Fibroblast of skin of right quadriceps (primary cell): ENCODE data around the gene PAFAH1B1.

Experiments used
- DNase-seq: peaks from one replicate; pipeline ENCODE4 v3.0.0-alpha.2; 2013

Gene PAFAH1B1

GRCh38 chr17:2705263-2705662, 111.8 kb downstream of the PAFAH1B1 start:
- DNase-seq, result peak; percentile 25

DNA sequence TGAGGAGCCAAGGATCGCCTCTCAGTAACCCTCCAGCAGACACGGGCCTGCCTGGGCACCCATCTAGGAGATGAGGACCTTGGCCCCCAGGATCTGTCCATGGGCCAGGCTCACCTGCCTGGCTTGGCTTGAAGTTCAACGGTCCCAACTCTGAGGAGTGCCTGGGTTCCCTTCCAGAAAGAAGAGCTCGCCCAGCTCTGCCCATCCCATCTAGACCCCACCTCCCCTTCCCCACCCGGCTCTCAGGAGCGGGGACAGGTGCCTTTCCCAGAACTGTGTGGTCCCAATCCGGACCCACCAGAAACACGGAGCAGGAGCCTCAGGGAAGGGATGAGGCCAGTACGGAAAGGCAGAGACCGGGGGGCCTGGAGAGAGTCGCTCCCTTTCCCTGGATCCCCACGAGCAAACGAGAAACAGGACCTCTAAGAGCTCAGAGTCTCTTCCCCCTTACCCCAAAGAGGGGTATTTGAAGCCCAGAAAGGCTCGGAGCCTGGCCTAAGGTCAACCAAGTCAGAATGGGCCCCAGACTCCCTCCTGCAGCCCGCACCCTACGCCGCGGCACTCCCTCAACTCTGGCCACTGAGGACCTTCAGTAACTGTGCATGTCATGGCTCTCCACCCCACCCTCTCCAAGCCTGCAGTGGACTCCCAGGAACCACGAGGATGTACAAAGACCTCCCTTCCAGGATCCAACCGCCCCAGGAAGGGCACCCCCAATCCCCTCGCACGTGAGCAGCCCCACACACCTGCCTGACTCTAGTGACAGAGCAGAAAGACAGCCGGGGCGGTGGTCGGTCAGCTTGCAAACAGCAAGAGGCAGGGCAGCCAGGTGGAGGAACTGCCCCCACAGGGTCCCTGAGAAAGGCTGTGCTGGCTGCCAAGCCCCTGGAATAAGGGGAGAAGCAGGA, 112.7 kb downstream of the PAFAH1B1 start:
- DNase-seq, result no peak

DNA sequence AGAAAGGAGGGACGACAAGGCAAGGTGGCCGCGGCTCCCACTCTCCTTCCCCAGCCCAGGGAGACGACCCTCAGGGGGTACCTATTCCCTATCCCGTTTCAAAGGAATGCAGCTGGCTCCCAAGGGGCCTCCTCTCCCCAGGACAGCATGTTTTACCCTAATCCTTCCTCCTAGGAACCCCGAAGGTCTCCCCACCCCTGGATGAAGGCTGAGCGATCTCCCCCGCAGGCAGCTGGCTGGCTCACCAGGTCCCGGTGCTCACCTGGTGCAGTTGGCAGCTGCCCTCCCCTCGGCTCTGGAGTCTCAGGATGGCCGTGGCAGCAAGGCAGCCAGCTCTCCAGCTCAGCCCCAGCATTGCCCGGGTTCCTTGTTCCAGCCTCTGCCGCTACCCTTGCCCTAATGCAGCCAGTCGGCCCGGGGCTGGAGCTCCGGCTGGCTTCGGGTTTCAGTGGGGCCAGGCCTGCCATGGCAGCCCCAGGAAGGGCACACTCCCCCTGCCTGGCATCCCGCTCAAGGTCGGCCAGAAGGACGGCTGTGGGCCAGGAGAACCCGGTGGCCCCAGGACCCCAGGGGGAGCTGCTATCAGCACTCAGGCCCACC, 113.6 kb downstream of the PAFAH1B1 start:
- DNase-seq, result no peak

GRCh38 chr17:2707721-2708584, 114.5 kb downstream of the PAFAH1B1 start:
- no peak for DNase-seq

DNA sequence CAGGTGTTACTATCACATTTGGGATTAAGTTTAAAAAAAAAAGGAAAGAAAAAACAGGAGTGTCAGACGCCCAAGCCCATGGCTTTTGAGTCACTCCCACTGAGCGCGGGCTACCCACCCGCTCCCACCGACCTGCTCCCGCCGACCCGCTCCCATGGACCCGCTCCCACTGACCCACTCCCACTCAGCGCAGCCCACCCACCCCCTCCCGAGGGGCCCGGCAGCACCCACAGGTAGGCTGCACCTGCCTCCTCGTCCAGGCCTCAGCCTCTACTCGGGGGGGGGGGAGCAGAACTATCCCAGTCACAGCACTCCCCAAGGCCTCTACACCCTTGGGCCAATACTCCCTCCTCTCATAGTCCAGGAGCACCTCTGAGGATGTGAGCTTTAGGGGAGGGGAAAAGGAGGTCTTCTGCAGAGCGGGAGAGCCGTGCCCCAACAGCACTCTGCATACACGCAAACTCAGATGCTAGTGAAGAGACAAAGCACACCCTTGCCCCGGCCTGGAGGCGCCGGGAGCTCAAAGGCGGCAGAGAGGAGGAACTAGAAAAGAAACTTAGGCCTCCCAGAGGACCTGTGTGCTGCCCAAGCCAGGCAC, 115.2 kb downstream of the PAFAH1B1 start:
- DNase-seq, result no peak

- no peak for DNase-seq
Observed at GRCh38 chr17:2709183-2709661, 115.8 kb downstream of the PAFAH1B1 start.

DNA sequence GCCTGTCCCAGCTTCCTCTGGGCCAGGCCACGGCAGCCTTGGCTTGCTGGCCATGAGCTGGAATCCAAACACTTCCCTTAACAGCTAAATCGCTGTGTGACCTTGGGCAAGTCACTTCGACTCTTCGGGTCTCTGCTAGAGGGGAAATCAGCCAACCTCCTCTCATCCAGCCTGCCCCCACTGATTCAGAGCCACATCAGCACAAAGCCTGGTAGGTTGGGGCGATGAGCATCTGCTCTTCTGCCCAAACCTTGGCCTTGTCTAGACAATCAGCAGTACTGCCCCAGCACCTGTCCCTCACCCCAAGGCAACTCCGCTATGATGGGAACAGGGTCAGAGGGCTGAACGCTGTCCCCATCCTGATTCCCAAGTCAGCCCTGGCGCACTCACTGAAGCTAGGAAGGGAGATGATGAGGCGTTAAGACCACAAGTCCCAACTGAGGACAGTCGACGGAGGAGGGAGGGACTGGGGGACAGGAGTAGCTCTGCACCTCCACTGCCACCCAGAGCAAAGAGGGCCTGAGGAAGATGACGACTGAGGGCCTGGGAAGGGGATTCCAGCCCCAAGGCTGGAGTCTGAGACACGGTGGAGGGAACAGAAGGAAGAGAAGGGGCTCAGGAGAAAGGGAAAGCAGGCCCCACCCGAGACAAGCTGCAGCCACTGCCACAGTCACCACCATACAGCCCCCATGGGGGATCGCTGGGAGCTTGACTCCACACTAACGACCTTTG, 116.8 kb downstream of the PAFAH1B1 start:
- no peak for DNase-seq

- DNase-seq, result no peak
Observed at GRCh38 chr17:2710803-2711607, 117.6 kb downstream of the PAFAH1B1 start.

DNA sequence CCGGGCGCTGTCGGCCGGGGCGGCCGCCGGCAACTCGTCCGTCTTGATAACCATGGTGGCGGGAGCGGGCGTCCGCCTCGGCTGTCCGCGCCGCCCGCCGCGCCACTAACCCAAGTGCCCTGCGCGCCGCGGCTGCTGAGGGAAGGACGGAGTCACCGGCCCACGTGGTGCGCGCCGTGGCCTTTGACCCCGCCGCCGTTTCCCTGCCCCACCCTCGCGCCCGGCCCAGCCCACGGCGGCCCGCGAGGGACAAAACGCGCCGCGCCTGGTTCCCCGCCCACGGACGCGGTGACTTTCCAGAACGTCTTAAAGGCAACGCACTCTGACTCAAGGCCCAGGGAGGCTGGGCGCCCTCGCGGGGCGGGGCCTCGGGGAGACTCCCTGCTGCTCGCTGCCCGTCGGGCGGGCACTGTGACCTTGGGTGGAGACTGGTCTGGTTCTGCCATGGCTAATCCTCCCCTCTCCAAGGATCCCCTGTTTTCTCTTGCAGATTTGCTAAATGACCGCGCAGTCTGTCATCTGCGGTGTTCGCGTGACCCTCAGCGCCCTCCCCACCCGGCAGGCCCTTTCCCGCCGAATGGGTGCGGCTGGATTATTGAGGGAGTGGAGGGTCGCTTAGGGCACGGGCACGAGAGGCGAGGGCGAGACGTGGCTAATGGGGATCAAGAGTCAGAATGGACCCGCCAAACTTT, 118.3 kb downstream of the PAFAH1B1 start, which contains the start of gene CLUH:
CLUH (minus strand) TSS at position 157 of the 692 bp plus-strand sequence; CDS start at position 54, 103 bp downstream.
- peak; percentile 97 for DNase-seq

GRCh38 chr17:2712300-2713043, 119.0 kb downstream of the PAFAH1B1 start:
- DNase-seq, result no peak

DNA sequence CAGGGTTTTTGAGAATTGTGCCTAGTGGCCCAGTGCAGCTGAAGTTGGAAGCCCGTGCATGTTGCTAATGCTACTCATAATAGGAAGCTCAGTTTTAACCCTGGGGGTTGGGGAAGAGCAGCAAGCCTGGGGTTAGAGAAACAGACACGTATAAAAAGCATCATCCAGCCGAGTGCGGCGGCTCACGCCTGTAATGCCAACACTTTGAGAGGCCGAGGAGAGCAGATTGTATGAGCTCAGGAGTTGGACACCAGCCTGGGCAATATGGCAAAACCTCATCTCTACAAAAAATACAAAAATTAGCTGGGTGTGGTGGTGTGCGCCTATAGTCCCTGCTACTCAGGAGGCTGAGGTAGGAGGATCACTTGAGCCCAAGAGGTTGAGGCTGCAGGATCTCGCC, 120.4 kb downstream of the PAFAH1B1 start:
- DNase-seq, result no peak

- DNase-seq, result no peak
Observed at GRCh38 chr17:2716649-2717048, 123.2 kb downstream of the PAFAH1B1 start.

- no peak for DNase-seq
Observed at GRCh38 chr17:2718150-2718938, 124.9 kb downstream of the PAFAH1B1 start.

DNA sequence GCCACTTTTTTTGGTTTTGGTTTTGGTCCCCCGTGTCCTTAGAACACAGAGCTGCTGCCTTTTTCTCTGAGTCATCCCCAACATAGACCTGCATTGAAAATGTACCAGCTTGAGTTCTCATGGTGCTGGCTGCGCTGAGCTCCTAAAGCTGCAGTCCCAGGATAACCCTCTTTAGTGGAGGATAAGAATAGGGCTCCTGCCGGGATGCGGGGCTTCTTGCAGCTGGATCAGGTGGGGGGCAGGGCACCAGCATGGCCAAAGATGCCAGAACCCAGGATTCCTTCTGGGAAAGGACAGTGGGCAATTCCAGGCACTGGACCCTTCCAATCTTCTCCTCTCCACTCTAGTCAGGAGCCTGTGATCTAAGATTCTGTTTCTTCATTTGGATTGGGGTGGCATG, 126.4 kb downstream of the PAFAH1B1 start:
- no peak for DNase-seq

DNA sequence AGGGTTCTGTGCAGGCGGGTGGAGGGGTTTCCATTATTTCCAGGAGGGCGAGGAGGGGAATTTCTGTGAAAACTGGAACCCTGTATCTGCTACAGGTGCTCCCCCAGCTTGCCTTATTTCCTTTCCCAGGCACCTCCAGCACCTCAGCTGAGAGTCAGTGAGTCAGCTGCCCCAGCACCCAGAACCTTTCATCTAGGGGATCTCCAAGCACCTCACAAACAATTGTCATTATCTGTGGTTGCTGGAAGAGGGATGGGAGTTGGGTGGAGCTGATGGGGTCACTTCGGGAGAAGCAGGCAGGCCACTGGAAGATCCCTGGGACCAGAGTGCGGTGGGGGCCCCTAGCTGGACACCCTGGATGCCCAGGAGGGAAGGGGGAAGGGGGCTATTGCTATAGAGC, 128.1 kb downstream of the PAFAH1B1 start:
- DNase-seq, result no peak

- DNase-seq, result no peak
Observed at GRCh38 chr17:2722611-2723010, 129.2 kb downstream of the PAFAH1B1 start.

GRCh38 chr17:2723505-2723996, 130.1 kb downstream of the PAFAH1B1 start:
- DNase-seq, result no peak

- no peak for DNase-seq
Observed at GRCh38 chr17:2723997-2724783, 130.7 kb downstream of the PAFAH1B1 start.
